Ovary (tissue), 9 donors: ENCODE data around the gene MCM5. TPM values are rescaled to one million over a fixed set of nuclear protein-coding genes. Genes with fewer than 3 reads are reported as not detected.

ENCODE experiments used
- DNase-seq, 5 donors: peaks; one replicate each; pipeline ENCODE4 v3.0.0-alpha.2; 2019 to 2020
- H3K27ac ChIP-seq, 2 donors: fragments of 200-600 bp; one replicate each; pipeline versions ENCODE4 v1.5.1 to v1.8.0; 2019 to 2022
- H3K27me3 ChIP-seq: fragments of 200-600 bp; one replicate; pipeline ENCODE4 v1.8.0; 2022
- H3K36me3 ChIP-seq: fragments of 200-600 bp; sonication (generic); one replicate; pipeline ENCODE4 v1.5.1; 2019
- H3K4me1 ChIP-seq: one replicate; pipeline ENCODE4 v1.8.1; 2013; ENCODE audit warnings: mild to moderate bottlenecking, moderate library complexity; ENCODE audit not compliant: insufficient read depth
- H3K4me3 ChIP-seq: fragments of 200-600 bp; sonication (generic); one replicate; pipeline ENCODE4 v1.5.1; 2017
- H3K9me3 ChIP-seq, 2 donors: fragments of 200-600 bp in 1 of 2; sonication (generic) in 1 of 2; one replicate each; pipeline versions ENCODE4 v1.5.1 to v1.8.1; 2013 to 2019; ENCODE audit warnings: mild to moderate bottlenecking in 1 of 2, moderate library complexity in 1 of 2
- CTCF ChIP-seq, 3 donors: fragments of 450-650 bp in 2 of 3; fragments of 200-600 bp in 1 of 3; IDR thresholded peaks; one replicate each; pipeline versions ENCODE4 v1.5.1 to v1.8.0; 2016 to 2022; ENCODE audit warnings: antibody characterized with exemption in 3 of 3, mild to moderate bottlenecking in 1 of 3
- EP300 ChIP-seq: sonication (generic); formaldehyde crosslinking; IDR thresholded peaks from one replicate; pipeline ENCODE4 v1.6.1; 2017; ENCODE audit warnings: antibody characterized with exemption
- POLR2A ChIP-seq: fragments of 450-650 bp; IDR thresholded peaks from one replicate; pipeline ENCODE4 v1.6.1; 2017; ENCODE audit warnings: antibody characterized with exemption, mild to moderate bottlenecking, moderate library complexity
- WGBS, 3 donors: extraction: QIAGEN DNeasy Blood & Tissue Kit in 1 of 3; methylation state at CpG; one replicate each; pipeline versions ENCODE4 v1.1.5 to v1.1.7; 2013 to 2017; 5-methylcytosine and 5-hydroxymethylcytosine counted together
- intact Hi-C, 4 donors: fragments of 100-400 bp; cut with DNase I; formaldehyde crosslinking; loops; one replicate each; pipeline versions ENCODE4 v1.11.0 to v1.15.1; 2022 to 2023
- polyA plus RNA-seq, 2 donors: library from polyadenylated mRNA; stranded (reverse); fragments of 200-250 nt in 1 of 2; fragments of 350-450 nt in 1 of 2; fragmentation: Illumina TruSeq in 1 of 2; extraction: RNeasy Lipid Tissue Mini Kit (QIAGEN cat#74804) in 1 of 2; gene quantifications; one replicate each; pipeline ENCODE4 v1.2.3, GENCODE V29; 2013 to 2014
- total RNA-seq, 7 donors: library from RNA; depleted of rRNA in 2 of 7; stranded (reverse); fragments of >200 nt in 2 of 7; fragmentation: NEBNext Ultra II Directional in 3 of 7; extraction: Animal tissue kit (Norgen Biotek cat#: 25700) in 3 of 7; gene quantifications; one replicate each; pipeline versions ENCODE4 v1.1.0 to v1.2.4, GENCODE V29; 2016 to 2023
- donor health status: DM: no; HTN: no; CAD: no; lungs with moderate emphysema.
- donor health status: DM: no; HTN: no; CAD: no.
- donor health status: Bipolar disorder and iron deficiency.
- donor health status: DM: yes; HTN: yes; CAD: no.
- donor health status: DM: no; HTN: no; CAD: no.
- donor health status: DM: yes; HTN: yes; CAD: no.

Gene MCM5
- total and polyA plus RNA-seq, 9 donors: 6.6 to 42.5 (median 39.1) TPM

GRCh38 chr22:35448523-35448922 lies 48.6 kb downstream of the MCM5 start:
- no peak for DNase-seq
- H3K27me3 ChIP-seq: no peaks in the 10 kb centered on the region
- no peaks in the 10 kb centered on the region for H3K9me3 ChIP-seq
- H3K4me3 ChIP-seq: no peak overlapping the region
- H3K27ac ChIP-seq: no peak overlapping the region
- H3K36me3 ChIP-seq: no peaks in the 10 kb centered on the region
- WGBS, 3 donors: 94 to 98% (median 95%) methylated on average over 8 of the region's 8 CpGs
- H3K4me1 ChIP-seq: no peaks in the 10 kb centered on the region
- TF ChIP-seq CTCF (IDR thresholded peaks at IDR 0.05): no peak
- intact Hi-C loops: no loop called here

- H3K27ac ChIP-seq: no peak overlapping the region
- no peak overlapping the region for H3K4me3 ChIP-seq
- intact Hi-C loops: no loop called here
- no peak for DNase-seq
- no peak for TF ChIP-seq POLR2A
- no peak for TF ChIP-seq EP300
- TF ChIP-seq CTCF (IDR thresholded peaks at IDR 0.05): no peak
- H3K4me1 ChIP-seq: no peaks in the 10 kb centered on the region
- H3K9me3 ChIP-seq: no peaks in the 10 kb centered on the region
- H3K27me3 ChIP-seq: no peaks in the 10 kb centered on the region
- 93 to 95% (median 94%) methylated on average over 17 of the region's 17 CpGs for WGBS, 3 donors
- H3K36me3 ChIP-seq: no peaks in the 10 kb centered on the region
Measured at GRCh38 chr22:35449829-35450689, 50.1 kb downstream of the MCM5 start.

DNA sequence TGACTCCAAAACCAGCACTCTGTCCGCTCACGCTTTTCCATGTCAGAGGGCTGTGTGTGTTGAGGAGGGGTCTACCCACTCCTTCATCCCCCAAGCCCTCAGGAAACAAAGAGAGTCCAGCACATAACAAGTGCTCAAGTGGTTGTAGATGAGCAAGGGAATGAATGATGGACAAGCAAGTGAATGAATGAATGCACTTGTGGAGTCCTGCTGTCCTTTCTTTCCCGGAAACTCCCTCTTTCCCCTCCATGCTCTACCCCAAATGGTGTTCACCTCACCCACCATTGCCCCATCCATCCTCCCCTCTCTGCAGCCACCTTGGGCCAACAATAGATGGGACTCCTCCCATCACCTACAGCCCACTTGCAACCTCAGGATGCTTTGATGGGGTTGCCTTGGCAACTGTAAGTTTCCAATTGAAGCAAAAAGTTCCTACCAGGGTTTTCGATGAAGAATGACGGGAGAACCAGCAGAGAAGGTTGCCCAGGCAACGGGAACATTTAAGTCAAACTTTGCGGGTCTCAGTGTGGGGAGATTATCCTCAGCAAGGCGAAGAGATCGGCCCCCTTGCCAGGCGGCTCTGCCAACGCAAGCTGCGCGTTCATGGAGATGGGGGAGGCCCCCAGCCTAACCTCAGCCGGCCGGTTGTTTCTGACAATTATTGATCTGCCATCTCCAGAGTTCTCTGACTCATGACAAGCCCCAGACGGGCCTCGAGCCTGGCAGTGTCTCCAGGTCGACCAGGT lies 51.1 kb downstream of the MCM5 start:
- intact Hi-C loops: no loop called here
- 81 to 92% (median 85%) methylated on average over 18 of the region's 18 CpGs for WGBS, 3 donors

GRCh38 chr22:35451592-35451991 lies 51.7 kb downstream of the MCM5 start:
- intact Hi-C loops: no loop called here
- no peak for DNase-seq
- Histone ChIP-seq H3K9me3 (no peaks in the 10 kb centered on the region), H3K27me3 (no peaks in the 10 kb centered on the region), H3K4me3 (no peak overlapping the region), H3K36me3 (no peaks in the 10 kb centered on the region), H3K27ac (no peak overlapping the region), H3K4me1 (no peaks in the 10 kb centered on the region)
- 83 to 93% (median 86%) methylated on average over 7 of the region's 7 CpGs for WGBS, 3 donors
- TF ChIP-seq POLR2A (no peak), EP300 (no peak), CTCF (IDR thresholded peaks at IDR 0.05) (no peak)

More for the DNA sequence above, 51.1 kb downstream of the MCM5 start:
- Histone ChIP-seq H3K4me3 (no peak overlapping the region), H3K36me3 (no peaks in the 10 kb centered on the region), H3K27ac (no peak overlapping the region), H3K27me3 (no peaks in the 10 kb centered on the region), H3K9me3 (no peaks in the 10 kb centered on the region), H3K4me1 (no peaks in the 10 kb centered on the region)
- TF ChIP-seq EP300 (no peak), POLR2A (no peak)
- DNase-seq: no peak

- DNase-seq: no peak
- Histone ChIP-seq H3K27ac (no peak overlapping the region), H3K4me3 (no peak overlapping the region), H3K36me3 (no peaks in the 10 kb centered on the region), H3K4me1 (no peaks in the 10 kb centered on the region), H3K27me3 (no peaks in the 10 kb centered on the region), H3K9me3 (no peaks in the 10 kb centered on the region)
- WGBS, 3 donors: 90 to 93% (median 91%) methylated on average over 15 of the region's 15 CpGs
- intact Hi-C loops: no loop called here
- TF ChIP-seq POLR2A (no peak), EP300 (no peak), CTCF (IDR thresholded peaks at IDR 0.05) (no peak)
Measured at GRCh38 chr22:35452351-35452781, 52.4 kb downstream of the MCM5 start.
